Esophagus muscularis mucosa (tissue), 3 donors: ENCODE results near the gene CFLAR.

Experiments
- CTCF ChIP-seq, 3 experiments: fragments of 200-600 bp in 2 of 3; fragments of 450-650 bp in 1 of 3; sonication (generic) in 2 of 3; IDR thresholded peaks; one replicate each; pipeline ENCODE4 v1.5.1; 2017 to 2019; ENCODE audit warnings: antibody characterized with exemption in 3 of 3, mild to moderate bottlenecking in 2 of 3, moderate library complexity in 1 of 3
- POLR2A ChIP-seq: fragments of 450-650 bp; IDR thresholded peaks from one replicate; pipeline ENCODE4 v1.6.1; 2017; ENCODE audit warnings: antibody characterized with exemption, moderate library complexity, mild to moderate bottlenecking, low read depth

- TF ChIP-seq CTCF (IDR thresholded peaks at IDR 0.05) (no peak), POLR2A (no peak)
These were observed 60.1 kb downstream of the CFLAR start for GRCh38 chr2:201176081-201176481.
